ENCODE data around the gene PRDM8. TPM values are rescaled to one million over a fixed set of nuclear protein-coding genes. Genes with fewer than 3 reads are reported as not detected.

The PRDM8 gene
- total RNA-seq (2022; extraction: Qiagen RNA extraction) = 0.14 to 0.46 TPM (median 0.29 TPM) in 5 replicates

DNA sequence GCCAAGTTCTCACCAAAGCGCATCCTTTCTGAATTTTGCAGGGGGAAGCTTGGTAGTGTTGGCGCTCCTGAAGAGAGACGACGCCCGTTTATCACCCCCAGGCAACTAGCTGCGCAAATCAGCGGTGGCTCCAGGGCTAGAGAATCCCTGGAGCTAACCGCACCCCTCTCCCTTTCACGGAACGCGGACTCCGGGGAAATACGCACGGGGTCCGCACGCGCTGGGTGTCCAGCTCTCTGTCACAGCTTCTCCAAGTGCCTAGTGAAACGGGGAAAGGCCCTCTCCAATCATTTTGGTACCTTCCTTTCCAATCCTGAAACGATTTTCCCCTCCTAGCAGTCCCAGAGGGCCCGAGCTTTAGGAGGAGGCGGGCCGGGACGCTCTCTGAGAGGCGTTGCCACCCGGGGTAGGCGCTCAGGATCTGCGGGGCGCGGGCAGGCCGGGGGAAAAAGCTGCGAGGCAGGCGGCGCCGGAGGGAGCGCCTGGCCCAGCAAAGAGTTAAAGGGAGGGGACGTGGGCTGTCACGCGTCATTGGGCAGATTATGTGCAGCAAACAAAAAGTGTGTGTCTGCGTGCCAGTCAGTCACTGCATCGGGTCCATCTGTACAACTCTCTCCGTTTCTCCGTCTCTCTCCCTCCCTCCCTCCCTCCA is at the start of gene PRDM8:
TSS of gene PRDM8 (plus strand) at position 582 of the 652 bp plus-strand sequence. CDS start 2,578 bp downstream, outside the sequence.

Other genes with a start within 250 kb of the PRDM8 start
- 3.6 to 4.4 TPM (median 4.3 TPM) in 5 replicates for gene ANTXR2, start 124.3 kb upstream of the PRDM8 start, total RNA-seq (2022; extraction: Qiagen RNA extraction)
- gene FGF5, start 69.2 kb downstream of the PRDM8 start, total RNA-seq (2022; extraction: Qiagen RNA extraction) = 0.23 to 0.79 TPM (median 0.32 TPM) in 5 replicates
- gene CFAP299, start 138.2 kb downstream of the PRDM8 start, total RNA-seq (2022; extraction: Qiagen RNA extraction) = not detected in 5 replicates